ENCODE measurements around the gene AOPEP. TPM values are rescaled to one million over a fixed set of nuclear protein-coding genes. Genes with fewer than 3 reads are reported as not detected.
A peak's percentile ranks its signal among the peaks of the same experiment; 100 is the strongest.

Gene AOPEP
- polyA plus RNA-seq, 1 of the 3 experiments (the other 2 are of a cell fraction) = 54.6 TPM

- 99% methylated on average over 5 of the region's 5 CpGs for WGBS (ENCODE audit: low lambda C conversion rate)
- Histone ChIP-seq H3K4me3 (ENCODE audit: low read depth in 2 of 2, low read length in 1 of 2) (no peak overlapping the region), H3K27ac (ENCODE audit: low read depth in 2 of 2, low read length in 1 of 2) (no peak overlapping the region), H3K9me2 (no peaks in the 10 kb centered on the region), H3K27me3 (ENCODE audit: insufficient read depth) (no peaks in the 10 kb centered on the region), H3K36me3 (replicated peaks in 1 of 2; ENCODE audit: control insufficient read depth in 1 of 2, insufficient read depth in 2 of 2, low read length in 1 of 2) (no peaks in the 10 kb centered on the region), H3K9me3 (no peaks in the 10 kb centered on the region), H3K79me2 (ENCODE audit: insufficient read depth) (no peaks in the 10 kb centered on the region), H3F3A (replicated peaks; ENCODE audit: insufficient read depth) (peaks cover 6% of the 10 kb centered on the region), H3K9ac (no peak overlapping the region), H2AFZ (ENCODE audit: low read depth) (no peak overlapping the region), H4K20me1 (ENCODE audit: insufficient read depth) (no peaks in the 10 kb centered on the region), H3K4me2 (no peak overlapping the region), H3K4me1 (ENCODE audit: control insufficient read depth in 1 of 2, insufficient read depth in 2 of 2, low read depth in 1 of 2, low read length in 1 of 2) (peaks cover 29 to 45% of the 10 kb centered on the region in 2 experiments)
- TF ChIP-seq FOSL2 (IDR thresholded peaks at IDR 0.05; ENCODE audit: borderline replicate concordance, low read depth) = peak; percentile 24; the same call in 1 of the 2 replicates
- TF ChIP-seq TAF1 (IDR thresholded peaks at IDR 0.05; ENCODE audit: borderline replicate concordance, low read depth, low read length) = no peak
- ChIA-PET CTCF (interaction anchor here (1.6 kb wide), 1 partner anchor 267 kb away, joined by 3 read pairs; no protein-coding TSS in a partner anchor), POLR2A (no interaction called here)
- DNase-seq = no peak
These were observed 222.2 kb downstream of the AOPEP start for GRCh38 chr9:94948567-94949235.

- no peak overlapping the region for H3K9ac ChIP-seq
- ChIA-PET CTCF (no interaction called here), POLR2A (no interaction called here)
- no peaks in the 10 kb centered on the region for H3K36me3 ChIP-seq (replicated peaks in 1 of 2; ENCODE audit: control insufficient read depth in 1 of 2, insufficient read depth in 2 of 2, low read length in 1 of 2)
- no peak overlapping the region for H3K27ac ChIP-seq (ENCODE audit: low read depth in 2 of 2, low read length in 1 of 2)
- TF ChIP-seq PBX3 (IDR thresholded peaks at IDR 0.05) (no peak), YY1 (IDR thresholded peaks at IDR 0.05; ENCODE audit: low read depth) (no peak)
- no peaks in the 10 kb centered on the region for H3K9me2 ChIP-seq
- H3K4me1 ChIP-seq (ENCODE audit: control insufficient read depth in 1 of 2, insufficient read depth in 2 of 2, low read depth in 1 of 2, low read length in 1 of 2) = peaks cover 29 to 45% of the 10 kb centered on the region in 2 experiments
- DNase-seq = no peak
- no peaks in the 10 kb centered on the region for H4K20me1 ChIP-seq (ENCODE audit: insufficient read depth)
- no peaks in the 10 kb centered on the region for H3K9me3 ChIP-seq
- 96% methylated on average over 5 of the region's 5 CpGs for WGBS (ENCODE audit: low lambda C conversion rate)
- H3K79me2 ChIP-seq (ENCODE audit: insufficient read depth) = no peaks in the 10 kb centered on the region; the same call in 1 of the 2 replicates
- no peak overlapping the region for H3K4me2 ChIP-seq
- peaks cover 6% of the 10 kb centered on the region for H3F3A ChIP-seq (replicated peaks; ENCODE audit: insufficient read depth)
- no peak overlapping the region for H2AFZ ChIP-seq (ENCODE audit: low read depth)
- no peak overlapping the region for H3K4me3 ChIP-seq (ENCODE audit: low read depth in 2 of 2, low read length in 1 of 2)
- H3K27me3 ChIP-seq (ENCODE audit: insufficient read depth) = no peaks in the 10 kb centered on the region
These were observed 222.9 kb downstream of the AOPEP start for GRCh38 chr9:94949370-94949769.

GRCh38 chr9:94950040-94950578 lies 223.6 kb downstream of the AOPEP start:
- no peaks in the 10 kb centered on the region for H3K9me3 ChIP-seq
- H3K9me2 ChIP-seq = no peaks in the 10 kb centered on the region
- no peaks in the 10 kb centered on the region for H3K27me3 ChIP-seq (ENCODE audit: insufficient read depth)
- H2AFZ ChIP-seq (ENCODE audit: low read depth) = no peak overlapping the region
- 94% methylated on average over 3 of the region's 4 CpGs for WGBS (ENCODE audit: low lambda C conversion rate)
- peaks cover under 1 to 2% of the 10 kb centered on the region in 2 experiments for H3K36me3 ChIP-seq (replicated peaks in 1 of 2; ENCODE audit: control insufficient read depth in 1 of 2, insufficient read depth in 2 of 2, low read length in 1 of 2)
- POLR2A ChIA-PET = interaction anchor here (0.9 kb wide), 1 partner anchor 23 kb away, joined by 3 read pairs; no protein-coding TSS in a partner anchor
- no peak overlapping the region for H3K9ac ChIP-seq
- no peak for DNase-seq
- H3K4me1 ChIP-seq (ENCODE audit: control insufficient read depth in 1 of 2, insufficient read depth in 2 of 2, low read depth in 1 of 2, low read length in 1 of 2) = peaks cover 29 to 42% of the 10 kb centered on the region in 2 experiments
- no peaks in the 10 kb centered on the region for H4K20me1 ChIP-seq (ENCODE audit: insufficient read depth)
- CTCF ChIA-PET = interaction anchor here (0.7 to 1.7 kb wide), 3 partner anchors 12 to 31 kb away, joined by 3 to 4 read pairs (median 3); no protein-coding TSS in a partner anchor
- H3F3A ChIP-seq (replicated peaks; ENCODE audit: insufficient read depth) = no peaks in the 10 kb centered on the region
- no peak overlapping the region for H3K4me3 ChIP-seq (ENCODE audit: low read depth in 2 of 2, low read length in 1 of 2)
- no peak overlapping the region for H3K4me2 ChIP-seq
- peak overlapping the region in 1 of 2 experiments; percentile 54; a peak in 1 of 4 replicates for H3K27ac ChIP-seq (ENCODE audit: low read depth in 2 of 2, low read length in 1 of 2)
- no peak for TF ChIP-seq MXI1 (IDR thresholded peaks at IDR 0.05; ENCODE audit: low read depth, low read length)
- H3K79me2 ChIP-seq (ENCODE audit: insufficient read depth) = no peaks in the 10 kb centered on the region; the same call in 1 of the 2 replicates
